DMS 273 treated with DMSO at 0.1 percent for 48 hours (cell line): Measurements from ENCODE around the gene SALL4.
"Not testable (repeated sequence)": the region's sequence is repeated elsewhere in the genome, so short reads cannot be mapped to it uniquely, and the experiment has no call there.

Experiments
- DNase-seq: peaks from one replicate; lab custom pipeline; 2025; lab: John Stamatoyannopoulos, UW

SALL4 gene

DNA sequence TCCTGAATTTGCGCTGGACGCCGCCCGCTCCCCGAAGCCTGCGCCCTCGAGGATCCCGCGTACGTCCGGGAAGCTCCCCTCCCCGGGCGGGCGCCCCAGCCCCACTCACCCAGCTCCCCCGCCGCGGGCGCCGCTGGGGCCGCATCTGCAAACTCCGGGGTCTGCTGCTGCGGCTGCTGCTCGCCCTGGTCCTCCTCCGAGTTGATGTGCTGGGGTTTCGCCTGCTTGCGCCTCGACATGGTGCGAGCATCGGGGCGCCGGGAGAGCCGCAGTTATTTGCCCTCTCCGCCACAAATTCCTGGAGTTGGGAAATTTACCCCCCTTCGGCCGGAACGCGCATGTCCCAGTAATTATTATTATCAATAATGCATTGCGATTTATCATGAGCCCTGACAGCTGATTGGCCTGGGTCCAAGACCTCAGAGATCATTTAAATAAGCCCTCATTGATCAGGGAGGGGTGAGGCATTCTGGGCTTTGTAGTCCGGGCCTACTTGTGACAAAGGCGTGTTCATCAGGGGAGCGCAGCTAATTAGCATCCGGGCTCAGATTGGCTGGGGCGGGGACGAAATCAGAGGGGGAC lies at the start of gene SALL4:
SALL4 (minus strand) TSS at position 352 of the 582 bp plus-strand sequence; CDS start at position 239, 113 bp downstream.
- DNase-seq: no peak

GRCh38 chr20:51848346-51848745 lies 46.0 kb upstream of the SALL4 start:
- no peak for DNase-seq

GRCh38 chr20:51840865-51841264 lies 38.5 kb upstream of the SALL4 start:
- DNase-seq: no peak

DNA sequence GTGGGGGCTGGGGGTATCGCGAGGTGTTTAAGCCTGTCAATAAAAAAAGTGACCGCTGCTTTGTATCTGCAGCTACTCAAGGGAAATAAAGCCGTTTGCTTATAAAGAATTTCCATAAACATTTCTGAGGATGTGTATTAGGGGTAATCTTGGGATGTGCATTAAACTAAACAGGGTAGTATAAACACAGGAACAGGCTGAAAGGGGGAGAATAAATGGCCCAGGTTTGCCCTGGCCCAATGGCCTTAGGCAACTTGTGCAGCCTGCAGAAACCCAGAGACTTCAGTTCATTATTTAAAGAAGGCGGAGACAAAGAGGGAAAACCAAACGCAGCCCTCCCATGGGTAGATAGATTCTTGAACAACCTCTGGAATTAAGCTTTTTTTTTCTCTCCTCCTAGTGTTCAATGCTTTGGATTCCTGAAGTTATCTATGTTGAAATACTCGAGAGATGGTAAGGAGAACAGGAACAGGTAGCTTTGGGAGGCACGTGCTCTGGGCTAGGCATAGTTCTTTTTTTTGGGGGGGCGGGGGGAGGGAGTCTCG lies 35.6 kb upstream of the SALL4 start:
- no peak for DNase-seq

- no peak for DNase-seq
Measured at GRCh38 chr20:51837436-51837835, 35.1 kb upstream of the SALL4 start.

DNA sequence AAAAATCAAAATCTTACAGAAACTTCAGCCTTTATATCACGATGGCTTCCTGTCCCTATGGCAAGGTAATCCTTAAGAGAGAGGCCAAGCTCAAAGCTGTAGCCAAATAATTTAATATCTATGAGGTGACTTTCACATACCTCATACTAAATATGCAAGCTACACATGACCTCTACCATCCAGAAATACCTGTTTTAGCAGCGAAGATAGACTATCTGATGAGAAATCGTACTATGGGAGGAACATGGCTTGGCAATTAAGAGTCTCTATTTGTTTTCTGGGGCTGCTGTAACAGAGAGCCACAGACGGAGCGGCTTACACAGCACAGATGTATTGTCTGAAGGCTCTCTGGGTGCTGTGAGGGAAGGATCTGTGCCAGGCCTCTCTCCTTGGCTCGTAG lies 31.0 kb upstream of the SALL4 start:
- no peak for DNase-seq

DNA sequence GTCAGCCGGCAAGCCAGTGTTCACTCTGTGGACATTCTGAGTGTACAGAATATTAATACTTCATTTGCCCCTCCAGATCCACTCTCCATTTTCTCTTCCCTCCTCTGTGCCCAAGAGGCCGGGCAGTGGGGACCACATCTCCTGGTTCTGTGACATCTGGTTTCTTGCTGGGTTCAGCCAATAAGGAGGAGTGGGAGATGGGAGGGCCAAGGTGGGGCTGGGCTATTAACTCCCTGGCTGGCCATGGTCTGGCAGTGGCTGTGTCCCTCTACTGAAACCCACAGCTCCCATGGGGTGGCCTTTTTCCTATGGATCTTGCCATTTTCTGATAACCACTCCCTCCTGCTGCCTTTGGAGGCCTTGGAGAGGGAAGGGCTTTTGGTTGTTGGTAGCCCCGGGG lies 30.0 kb upstream of the SALL4 start:
- DNase-seq: no peak

DNA sequence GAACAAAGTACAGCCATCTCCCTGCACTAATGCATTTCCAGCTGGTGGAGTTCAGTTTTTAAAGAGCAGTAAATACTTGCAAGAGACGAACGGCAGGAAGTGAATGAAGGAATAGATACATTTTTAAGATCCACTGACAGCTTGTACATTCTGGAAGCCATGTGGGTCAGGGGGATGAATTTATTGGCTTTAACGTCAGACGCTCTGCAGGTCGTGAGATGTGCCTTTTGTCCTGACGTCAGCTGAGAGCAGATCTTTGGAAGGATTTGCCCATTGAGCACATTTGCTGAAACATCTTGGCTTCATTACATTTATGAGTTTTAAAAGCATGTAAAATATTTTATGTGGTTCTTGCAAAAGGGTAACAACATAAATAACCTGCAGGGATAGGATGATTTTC lies 29.5 kb upstream of the SALL4 start:
- no peak for DNase-seq

GRCh38 chr20:51830538-51830937 lies 28.2 kb upstream of the SALL4 start:
- no peak for DNase-seq

DNA sequence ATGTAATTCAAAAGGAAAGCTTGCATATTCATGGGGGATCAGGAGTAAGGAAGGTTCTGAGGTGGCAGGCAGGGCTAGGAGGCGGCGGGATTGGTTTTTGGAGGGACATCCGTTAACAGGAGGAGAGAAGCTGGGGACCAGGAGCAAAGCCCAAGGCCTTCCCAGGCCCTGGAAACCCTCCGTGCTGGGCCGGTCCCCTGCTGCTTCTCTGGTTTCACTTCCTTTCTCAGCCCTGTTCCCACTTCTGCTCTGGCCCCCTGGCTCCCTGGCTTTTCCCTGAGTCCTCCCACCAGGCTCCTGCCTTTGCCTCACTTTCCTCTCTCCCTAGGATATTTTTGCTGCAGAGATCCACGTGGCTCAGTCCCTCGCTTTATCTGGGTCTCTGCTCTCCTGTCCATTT lies 26.4 kb upstream of the SALL4 start:
- DNase-seq: no peak

- no peak for DNase-seq
Measured at GRCh38 chr20:51826372-51826771, 24.1 kb upstream of the SALL4 start.

- no peak for DNase-seq
Measured at GRCh38 chr20:51818479-51819008, 16.2 kb upstream of the SALL4 start.

- DNase-seq: not testable (repeated sequence)
Measured at GRCh38 chr20:51816856-51817255, 14.5 kb upstream of the SALL4 start.

- DNase-seq: no peak
Measured at GRCh38 chr20:51815383-51816076, 13.2 kb upstream of the SALL4 start.

- no peak for DNase-seq
Measured at GRCh38 chr20:51812861-51813260, 10.5 kb upstream of the SALL4 start.

DNA sequence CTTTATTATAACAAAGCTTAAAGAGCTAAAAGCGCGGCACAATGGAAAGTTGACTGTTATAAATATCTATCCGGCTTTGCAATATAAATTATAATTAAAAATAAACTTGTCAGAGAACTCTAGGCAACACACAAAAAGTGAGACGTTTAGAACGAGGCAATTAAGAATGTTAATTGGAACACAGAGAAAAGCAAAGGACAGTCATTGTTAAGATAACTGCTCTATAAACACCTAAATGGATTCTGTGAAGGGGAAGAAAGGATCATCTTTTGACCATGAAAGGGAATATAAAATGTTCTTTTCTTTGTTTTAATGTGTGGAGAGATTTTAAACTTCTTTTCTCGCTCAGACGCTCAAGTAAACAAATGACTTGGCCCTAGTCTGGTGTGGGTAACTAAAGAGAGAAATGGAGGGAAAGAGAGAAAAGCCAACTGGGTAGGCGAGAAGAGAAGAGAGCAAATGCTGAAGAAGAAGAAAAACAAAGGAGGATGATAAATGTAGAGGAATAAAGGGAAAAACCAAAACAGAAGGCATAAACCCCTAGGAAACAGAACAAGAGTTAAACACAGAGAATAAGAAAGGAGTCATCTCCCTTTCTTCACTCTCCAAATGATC lies 9.3 kb upstream of the SALL4 start:
- no peak for DNase-seq

- no peak for DNase-seq
Measured at GRCh38 chr20:51811042-51811355, 8.7 kb upstream of the SALL4 start.

- DNase-seq: no peak
Measured at GRCh38 chr20:51810155-51811041, 8.1 kb upstream of the SALL4 start.

DNA sequence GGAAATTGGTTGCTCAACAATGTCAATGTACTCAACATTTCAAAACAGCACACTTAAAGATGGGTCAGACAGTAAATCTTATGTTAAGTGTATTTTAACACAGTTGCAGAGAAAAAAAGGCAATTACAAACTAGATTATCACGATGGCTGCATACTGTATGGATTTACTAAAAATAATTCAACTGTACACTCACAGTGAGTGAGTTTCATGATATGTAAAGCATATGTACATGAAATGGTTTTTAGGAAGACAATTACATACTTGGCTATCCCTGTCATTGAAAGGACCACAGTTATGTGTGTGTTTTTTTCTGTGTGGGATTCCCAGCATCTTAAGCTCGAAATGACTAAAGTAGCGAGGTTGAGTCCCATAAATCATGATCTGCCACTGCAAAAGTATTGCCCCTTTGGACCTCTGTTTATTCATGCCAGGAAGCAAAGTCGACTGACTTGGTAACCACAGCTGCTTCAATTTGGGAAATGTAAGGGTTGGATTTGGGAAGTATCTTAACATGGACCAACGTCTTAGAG lies 5.5 kb upstream of the SALL4 start:
- DNase-seq: no peak

- DNase-seq: no peak
Measured at GRCh38 chr20:51804754-51805153, 2.4 kb upstream of the SALL4 start.

GRCh38 chr20:51803148-51803854 lies 980 bp upstream of the SALL4 start:
- DNase-seq: no peak
